Heart left ventricle (tissue), 13 donors: ENCODE data around the gene PEAR1.

Source experiments
- CTCF ChIP-seq, 12 donors: fragments of 200-600 bp; sonication (generic) in 4 of 12; IDR thresholded peaks; one replicate each; pipeline versions ENCODE4 v1.5.0 to v1.8.0; 2018 to 2022; ENCODE audit warnings: antibody characterized with exemption in 12 of 12, mild to moderate bottlenecking in 5 of 12
- POLR2A ChIP-seq, 2 donors: fragments of 450-650 bp; IDR thresholded peaks; one replicate each; pipeline ENCODE4 v1.6.1; 2017; ENCODE audit warnings: antibody characterized with exemption in 2 of 2, mild to moderate bottlenecking in 2 of 2, moderate library complexity in 2 of 2
- donor health status: ischemic (EF 13 %, LVEDD 7.1; RV severe dilation, severe dysfunction).
- donor health status: DM: no; HTN: yes; CAD: no.
- donor health status: DM: no; HTN: no; CAD: no.
- donor health status: ischemic (EF 25% LVEDD 6.9; RV normal size, moderate dysfunction).
- donor health status: ischemic (EF 25% LVEDD 5.7; RV mildly dilated, moderate dysfunction).
- donor health status: ischemic (EF 35%, LVEDD 5.7; RV mildly dilated, moderate dysfunction).
- donor health status: nonischemic (EF 11% LVEDD 7.7; RV severe dilation, severe dysfunction).
- donor health status: DM: yes; HTN: yes; CAD: no.
- donor health status: PGD.
- donor health status: ischemic (EF 29% LVEDD 5.4; RV normal size, mild dysfunction).
- donor health status: nonischemic (EF 23%, LVEDD 6.1; RV moderate dilation, normal function).

- TF ChIP-seq CTCF (IDR thresholded peaks at IDR 0.05) (no peak), POLR2A (IDR thresholded peaks at IDR 0.05) (no peak)
Measured at GRCh38 chr1:156857532-156857931, 36.0 kb upstream of the PEAR1 start.
